Measurements from ENCODE around the gene UST.
"Not testable (repeated sequence)": the region's sequence is repeated elsewhere in the genome, so short reads cannot be mapped to it uniquely, and the experiment has no call there.

Gene UST

DNA sequence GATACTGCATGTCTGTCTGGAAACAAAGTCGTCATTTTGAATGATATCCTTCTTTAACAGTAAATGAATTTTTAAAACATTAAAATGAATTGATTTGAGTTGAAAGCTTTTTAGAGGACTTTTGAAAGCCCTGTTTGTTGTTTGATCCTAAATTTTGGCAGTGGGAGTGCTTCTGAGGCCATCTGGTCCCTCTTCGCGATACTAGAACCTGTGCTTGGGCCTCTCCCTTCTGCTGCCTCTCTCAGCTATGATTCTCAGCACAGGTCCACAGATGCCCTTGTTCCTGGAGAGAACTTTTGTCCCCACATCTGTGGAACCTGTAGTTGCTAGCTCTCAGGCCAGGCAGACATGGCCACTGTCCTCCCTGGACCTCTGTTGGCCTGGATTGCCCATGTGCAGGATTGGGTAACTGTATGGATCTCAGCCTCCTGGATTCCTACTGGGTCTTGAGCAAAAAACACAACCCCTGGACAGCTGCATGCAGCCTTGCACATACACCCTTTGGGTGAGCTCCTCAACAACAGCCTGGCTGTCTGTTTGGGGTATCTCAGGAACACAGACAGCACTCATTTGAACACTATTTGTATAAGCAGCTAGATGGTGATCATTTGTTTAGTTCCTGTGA, 21.9 kb downstream of the UST start:
- DNase-seq: no peak

GRCh38 chr6:148769304-148769968, 22.6 kb downstream of the UST start:
- DNase-seq: no peak

GRCh38 chr6:148770408-148771211, 23.8 kb downstream of the UST start:
- DNase-seq: no peak

DNA sequence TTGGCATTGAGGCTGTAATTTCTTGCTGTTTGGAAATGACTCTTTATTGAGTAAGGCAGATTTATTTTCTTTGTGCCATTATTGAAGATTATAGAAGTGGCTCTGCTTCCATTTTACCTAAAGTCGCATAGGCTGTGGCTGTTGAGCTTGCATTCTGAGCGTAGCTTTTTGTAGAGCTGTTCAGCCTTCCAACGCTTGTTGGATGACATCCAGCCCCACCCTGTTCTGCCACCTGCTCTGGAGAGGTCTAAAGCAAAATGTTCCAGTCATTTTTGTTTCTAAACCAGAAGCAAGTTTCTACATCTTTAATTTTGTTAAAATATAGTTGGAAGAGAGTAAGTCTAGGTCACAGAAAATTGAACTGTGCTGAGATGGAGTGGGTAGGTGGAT, 24.4 kb downstream of the UST start:
- DNase-seq: no peak

DNA sequence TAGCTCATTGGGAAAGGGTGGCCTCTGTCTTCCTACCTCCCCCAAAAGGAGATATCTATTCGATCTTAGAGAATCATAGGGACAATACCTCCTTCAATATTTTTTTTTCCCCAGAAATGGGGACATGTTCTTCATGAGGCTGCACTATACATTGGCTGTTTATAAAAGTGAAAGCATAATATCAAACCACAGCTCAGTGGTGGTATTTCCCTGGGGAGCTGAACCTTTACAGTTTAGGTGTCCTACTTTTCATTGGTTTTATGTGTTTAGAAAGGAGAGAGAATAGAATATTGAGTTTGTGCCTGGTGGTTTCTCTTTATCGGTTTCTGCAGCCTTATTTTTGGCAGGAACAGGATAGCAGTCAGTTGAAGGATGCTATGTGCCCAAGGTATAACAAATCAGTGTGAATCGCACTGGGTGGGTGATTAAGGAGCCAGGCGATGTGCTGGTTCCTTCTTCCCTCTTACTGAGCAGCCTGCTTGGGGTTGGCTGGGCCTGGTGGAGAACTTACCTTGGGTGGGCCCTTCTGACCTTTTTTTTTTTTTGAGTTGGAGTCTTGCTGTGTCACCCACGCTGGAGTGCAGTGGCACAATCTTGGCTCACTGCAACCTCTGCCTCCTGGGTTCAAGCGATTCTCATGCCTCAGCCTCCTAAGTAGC, 25.2 kb downstream of the UST start:
- no peak for DNase-seq

GRCh38 chr6:148775161-148775560, 28.3 kb downstream of the UST start:
- no peak for DNase-seq

GRCh38 chr6:148776321-148777308, 29.8 kb downstream of the UST start:
- DNase-seq: no peak

- DNase-seq: no peak
These were observed 32.3 kb downstream of the UST start for GRCh38 chr6:148779142-148779562.

DNA sequence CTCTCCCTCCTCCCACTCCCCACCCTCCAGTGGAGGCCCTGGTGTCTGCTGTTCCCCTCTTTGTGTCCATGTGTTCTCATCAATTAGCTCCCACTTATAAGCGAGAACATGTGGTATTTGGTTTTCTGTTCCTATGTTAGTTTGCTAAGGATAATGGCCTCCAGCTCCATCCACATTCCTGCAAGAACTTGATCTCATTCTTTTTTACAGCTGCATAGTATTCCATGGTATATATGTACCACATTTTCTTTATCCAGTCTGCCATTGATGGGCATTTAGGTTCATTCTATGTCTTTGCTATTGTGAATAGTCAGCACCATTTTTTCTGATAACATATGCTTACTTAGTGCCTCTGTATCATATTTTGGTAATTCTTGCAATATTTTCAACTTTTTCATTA, 33.6 kb downstream of the UST start:
- not testable (repeated sequence) for DNase-seq

DNA sequence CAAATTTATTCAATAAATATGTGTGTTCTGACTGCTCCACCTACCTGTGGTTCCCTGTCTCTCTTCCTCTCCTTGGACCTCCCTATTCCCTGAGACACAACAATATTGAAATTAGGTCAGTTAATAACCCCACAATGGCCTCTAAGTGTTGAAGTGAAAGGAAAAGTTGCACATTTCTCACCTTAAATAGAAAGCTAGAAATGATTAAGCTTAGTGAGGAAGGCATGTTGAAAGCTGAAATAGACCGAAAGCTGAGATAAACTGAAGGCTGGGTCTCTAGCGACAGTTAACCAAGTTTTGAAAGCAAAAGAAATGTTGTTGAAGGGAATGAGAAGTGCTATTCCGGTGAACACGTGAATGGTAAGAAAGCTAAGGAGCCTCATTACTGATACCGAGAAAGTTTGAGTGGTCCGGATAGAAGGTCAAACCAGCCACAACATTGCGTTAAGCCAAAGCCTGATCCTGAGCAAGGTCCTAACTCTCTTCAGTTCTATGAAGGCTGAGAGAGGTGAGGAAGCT, 34.1 kb downstream of the UST start:
- no peak for DNase-seq

- DNase-seq: no peak
These were observed 43.1 kb downstream of the UST start for GRCh38 chr6:148789948-148790347.

DNA sequence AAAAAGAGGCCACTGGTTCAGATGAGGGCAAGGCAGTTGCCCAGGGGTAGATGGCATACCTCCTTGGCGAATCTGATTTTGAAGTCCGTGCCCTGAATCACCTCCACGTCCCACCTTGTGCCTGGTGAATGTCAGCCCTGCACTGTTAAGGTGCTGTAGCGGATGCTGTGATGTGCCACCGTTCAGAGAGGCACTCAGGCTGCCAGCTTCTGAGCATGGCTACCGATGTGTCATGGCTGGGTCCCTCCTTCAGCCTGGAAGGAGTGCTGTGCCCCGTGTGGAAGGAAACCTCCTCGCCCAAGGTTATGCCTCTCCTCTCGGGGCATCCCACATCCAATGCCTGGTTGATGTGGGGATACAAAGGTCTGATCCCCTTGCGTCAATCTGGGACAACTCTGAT, 43.6 kb downstream of the UST start:
- DNase-seq: no peak

- DNase-seq: no peak
These were observed 44.0 kb downstream of the UST start for GRCh38 chr6:148790817-148791216.

GRCh38 chr6:148791372-148791771, 44.5 kb downstream of the UST start:
- DNase-seq: no peak

GRCh38 chr6:148793721-148794120, 46.9 kb downstream of the UST start:
- no peak for DNase-seq

- no peak for DNase-seq
These were observed 48.0 kb downstream of the UST start for GRCh38 chr6:148794797-148795196.

GRCh38 chr6:148795563-148795962, 48.7 kb downstream of the UST start:
- DNase-seq: no peak

DNA sequence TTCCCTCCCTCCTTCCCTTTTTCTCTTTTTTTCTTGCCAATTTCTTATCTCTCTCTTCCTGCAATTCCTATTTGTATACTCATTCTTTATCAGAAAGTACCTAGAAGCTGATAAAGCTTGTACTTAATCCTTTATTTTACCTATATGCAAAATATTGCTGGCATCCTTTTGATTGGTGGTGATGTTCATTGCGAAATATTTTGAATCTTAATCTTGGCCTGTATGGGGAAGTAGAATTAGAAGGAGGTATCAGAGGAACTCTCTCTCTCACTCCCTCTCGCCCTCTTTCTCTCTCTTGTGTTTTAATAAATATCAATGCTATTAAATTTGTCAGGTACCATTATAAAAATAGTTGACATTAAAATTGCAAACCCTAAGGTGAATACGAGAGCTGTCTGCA, 52.8 kb downstream of the UST start:
- no peak for DNase-seq

- no peak for DNase-seq
These were observed 53.7 kb downstream of the UST start for GRCh38 chr6:148800536-148800935.

DNA sequence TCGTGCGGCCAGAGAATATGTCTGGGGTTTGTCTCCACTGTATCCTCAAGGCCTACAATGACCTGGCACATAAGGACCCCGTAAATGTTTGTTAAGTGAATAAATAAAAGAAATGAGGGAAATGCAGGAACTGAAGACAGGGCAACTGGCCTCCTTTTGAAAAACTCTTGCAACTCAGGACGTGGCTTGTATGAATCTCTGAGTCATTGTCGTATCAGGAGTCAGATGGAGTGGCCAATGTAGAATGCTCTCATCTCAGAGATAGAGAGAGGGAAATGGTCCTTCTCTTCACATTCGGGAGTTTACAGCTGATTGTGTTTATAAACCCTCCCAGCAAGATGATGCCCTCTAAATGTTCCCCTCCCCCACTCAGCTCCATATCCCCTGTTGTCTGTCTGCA, 57.1 kb downstream of the UST start:
- no peak for DNase-seq

DNA sequence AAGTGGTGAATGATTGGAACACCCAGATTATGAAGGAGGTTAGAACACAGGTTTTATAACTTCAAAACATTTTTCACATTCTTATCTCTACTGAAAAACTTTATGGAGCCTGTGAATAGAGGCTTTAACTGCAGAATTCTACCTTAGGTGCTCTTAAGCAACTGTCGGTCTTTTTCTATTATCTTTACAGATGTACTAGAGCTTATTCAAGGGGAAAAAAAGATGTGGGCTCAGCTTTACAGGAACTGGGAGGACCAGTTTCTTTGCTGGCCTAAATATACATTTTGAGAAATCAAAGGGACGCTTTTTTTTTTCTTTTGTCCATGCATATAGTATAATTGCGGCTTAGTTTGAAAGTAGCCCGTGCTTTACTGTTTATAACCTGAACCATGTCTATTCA, 58.9 kb downstream of the UST start:
- DNase-seq: no peak

- no peak for DNase-seq
These were observed 61.0 kb downstream of the UST start for GRCh38 chr6:148807784-148808183.
